ENCODE measurements around the gene VWA5B1.

VWA5B1 gene

DNA sequence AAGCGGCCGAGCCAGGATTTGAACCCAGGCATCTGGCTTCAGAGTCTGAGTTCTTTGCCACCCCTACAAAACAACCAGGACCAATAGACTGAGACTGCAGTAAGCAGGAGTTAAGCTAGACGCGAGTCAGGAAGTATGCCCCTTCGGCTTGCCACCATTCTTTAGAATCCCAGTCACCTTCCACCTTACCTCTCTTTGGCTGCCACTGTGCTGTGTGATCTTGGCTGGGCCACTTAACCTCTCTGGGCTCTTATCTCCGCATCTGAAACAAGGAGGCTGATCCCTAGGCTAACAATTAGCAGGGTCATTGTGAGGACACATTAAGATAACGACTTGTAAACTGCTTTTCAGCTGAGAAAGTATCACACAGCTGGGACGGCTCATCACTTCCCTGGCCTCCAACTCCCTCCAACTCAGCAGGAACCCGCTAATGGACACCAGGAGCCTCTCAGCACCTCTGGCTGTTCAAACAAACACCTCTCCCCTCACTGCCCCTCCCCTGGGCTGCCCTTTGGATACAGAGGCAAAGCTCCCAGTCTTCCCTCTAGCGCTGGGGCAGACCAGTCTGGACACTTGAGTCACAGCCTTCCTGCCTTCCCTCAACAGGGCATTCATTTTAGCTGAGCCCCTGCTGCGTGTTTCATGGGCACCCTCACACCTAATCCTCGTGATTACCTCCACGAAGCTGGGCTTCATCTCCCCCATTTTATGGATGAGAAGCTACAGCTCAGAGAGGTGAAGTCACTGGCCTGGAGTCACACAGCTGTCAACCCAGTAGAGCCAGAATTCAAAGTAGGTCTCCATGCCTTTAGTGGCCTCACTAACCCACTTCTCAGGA is 112.1 kb downstream of the VWA5B1 start:
- DNase-seq (ENCODE audit: low read depth in 1 of 2, low spot score in 1 of 2): no peak
- H3K27ac ChIP-seq (replicated peaks): no peak overlapping the region
- no peak for TF ChIP-seq POLR2AphosphoS5 (IDR thresholded peaks at IDR 0.05; ENCODE audit: low read depth)
- TF ChIP-seq CTCF (IDR thresholded peaks at IDR 0.05; ENCODE audit: insufficient read depth, low read length): no peak
- TF ChIP-seq GABPA (IDR thresholded peaks at IDR 0.05; ENCODE audit: low read depth): no peak
- no peak for TF ChIP-seq SPI1 (IDR thresholded peaks at IDR 0.05; ENCODE audit: borderline replicate concordance, low read depth)
- TF ChIP-seq, protein P1, sequence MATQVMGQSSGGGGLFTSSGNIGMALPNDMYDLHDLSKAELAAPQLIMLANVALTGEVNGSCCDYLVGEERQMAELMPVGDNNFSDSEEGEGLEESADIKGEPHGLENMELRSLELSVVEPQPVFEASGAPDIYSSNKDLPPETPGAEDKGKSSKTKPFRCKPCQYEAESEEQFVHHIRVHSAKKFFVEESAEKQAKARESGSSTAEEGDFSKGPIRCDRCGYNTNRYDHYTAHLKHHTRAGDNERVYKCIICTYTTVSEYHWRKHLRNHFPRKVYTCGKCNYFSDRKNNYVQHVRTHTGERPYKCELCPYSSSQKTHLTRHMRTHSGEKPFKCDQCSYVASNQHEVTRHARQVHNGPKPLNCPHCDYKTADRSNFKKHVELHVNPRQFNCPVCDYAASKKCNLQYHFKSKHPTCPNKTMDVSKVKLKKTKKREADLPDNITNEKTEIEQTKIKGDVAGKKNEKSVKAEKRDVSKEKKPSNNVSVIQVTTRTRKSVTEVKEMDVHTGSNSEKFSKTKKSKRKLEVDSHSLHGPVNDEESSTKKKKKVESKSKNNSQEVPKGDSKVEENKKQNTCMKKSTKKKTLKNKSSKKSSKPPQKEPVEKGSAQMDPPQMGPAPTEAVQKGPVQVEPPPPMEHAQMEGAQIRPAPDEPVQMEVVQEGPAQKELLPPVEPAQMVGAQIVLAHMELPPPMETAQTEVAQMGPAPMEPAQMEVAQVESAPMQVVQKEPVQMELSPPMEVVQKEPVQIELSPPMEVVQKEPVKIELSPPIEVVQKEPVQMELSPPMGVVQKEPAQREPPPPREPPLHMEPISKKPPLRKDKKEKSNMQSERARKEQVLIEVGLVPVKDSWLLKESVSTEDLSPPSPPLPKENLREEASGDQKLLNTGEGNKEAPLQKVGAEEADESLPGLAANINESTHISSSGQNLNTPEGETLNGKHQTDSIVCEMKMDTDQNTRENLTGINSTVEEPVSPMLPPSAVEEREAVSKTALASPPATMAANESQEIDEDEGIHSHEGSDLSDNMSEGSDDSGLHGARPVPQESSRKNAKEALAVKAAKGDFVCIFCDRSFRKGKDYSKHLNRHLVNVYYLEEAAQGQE (IDR thresholded peaks at IDR 0.05; ENCODE audit: insufficient replicate concordance, low read depth): no peak
- no peak overlapping the region for H3K4me3 ChIP-seq (replicated peaks; ENCODE audit: insufficient read depth, low read length)
- H3K27me3 ChIP-seq (ENCODE audit: insufficient read depth, poor library complexity, severe bottlenecking): peaks cover 6% of the 10 kb centered on the region

- H3K27ac ChIP-seq (replicated peaks): no peak overlapping the region
- no peak for DNase-seq (ENCODE audit: low read depth in 1 of 2, low spot score in 1 of 2)
- no peak overlapping the region for H3K4me3 ChIP-seq (replicated peaks; ENCODE audit: insufficient read depth, low read length)
- H3K27me3 ChIP-seq (ENCODE audit: insufficient read depth, poor library complexity, severe bottlenecking): peaks cover 6% of the 10 kb centered on the region
- TF ChIP-seq POLR2AphosphoS5 (IDR thresholded peaks at IDR 0.05; ENCODE audit: low read depth): no peak
- no peak for TF ChIP-seq GABPA (IDR thresholded peaks at IDR 0.05; ENCODE audit: low read depth)
- TF ChIP-seq, protein P1 (IDR thresholded peaks at IDR 0.05; ENCODE audit: insufficient replicate concordance, low read depth): no peak
- no peak for TF ChIP-seq SPI1 (IDR thresholded peaks at IDR 0.05; ENCODE audit: borderline replicate concordance, low read depth)
- TF ChIP-seq CTCF (IDR thresholded peaks at IDR 0.05; ENCODE audit: insufficient read depth, low read length): no peak
Measured at GRCh38 chr1:20403423-20404145, 112.9 kb downstream of the VWA5B1 start.

DNA sequence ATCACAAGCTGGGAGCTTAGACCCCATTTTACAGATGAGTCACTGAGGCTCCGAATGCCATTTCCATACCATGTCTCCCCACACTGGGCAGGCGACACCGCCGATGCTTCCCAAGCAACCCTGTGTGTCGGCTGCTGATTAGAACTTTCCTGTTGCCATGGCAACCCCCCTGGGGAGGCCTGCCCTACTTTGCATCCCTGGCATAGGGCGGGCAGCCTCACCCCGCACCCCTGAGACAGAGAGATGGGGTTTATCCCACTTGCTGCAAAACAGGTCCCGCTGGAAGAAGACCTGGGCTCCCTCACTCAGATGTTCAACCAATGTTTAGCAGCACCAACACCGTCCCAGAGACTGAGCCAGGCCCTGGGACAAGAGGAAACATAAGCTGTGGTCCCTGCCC is 113.8 kb downstream of the VWA5B1 start:
- TF ChIP-seq GABPA (IDR thresholded peaks at IDR 0.05; ENCODE audit: low read depth) (no peak), SPI1 (IDR thresholded peaks at IDR 0.05; ENCODE audit: borderline replicate concordance, low read depth) (no peak), POLR2AphosphoS5 (IDR thresholded peaks at IDR 0.05; ENCODE audit: low read depth) (no peak), CTCF (IDR thresholded peaks at IDR 0.05; ENCODE audit: insufficient read depth, low read length) (no peak)
- TF ChIP-seq, protein P1 (IDR thresholded peaks at IDR 0.05; ENCODE audit: insufficient replicate concordance, low read depth): no peak
- Histone ChIP-seq H3K4me3 (replicated peaks; ENCODE audit: insufficient read depth, low read length) (no peak overlapping the region), H3K27ac (replicated peaks) (no peak overlapping the region), H3K27me3 (ENCODE audit: insufficient read depth, poor library complexity, severe bottlenecking) (peaks cover 6% of the 10 kb centered on the region)
- DNase-seq (ENCODE audit: low read depth in 1 of 2, low spot score in 1 of 2): no peak

Measured in HL-60 (cell line).